HG03521 (cell line): ENCODE data around the gene C10orf71.

Experiments
- ATAC-seq: cut with Tn5 transposase; IDR thresholded peaks from one replicate; pipeline ENCODE4 v1.9.1; 2021; ENCODE audit warnings: mild to moderate bottlenecking, moderate library complexity; ENCODE audit not compliant: unreplicated experiment

The C10orf71 gene

GRCh38 chr10:49313501-49314070 is 14.6 kb downstream of the C10orf71 start:
- no peak for ATAC-seq

- no peak for ATAC-seq
Measured at GRCh38 chr10:49314806-49315205, 15.8 kb downstream of the C10orf71 start.

GRCh38 chr10:49318028-49318427 is 19.1 kb downstream of the C10orf71 start:
- ATAC-seq = no peak

- ATAC-seq = no peak
Measured at GRCh38 chr10:49318755-49319154, 19.8 kb downstream of the C10orf71 start.

GRCh38 chr10:49319206-49319605 is 20.2 kb downstream of the C10orf71 start:
- no peak for ATAC-seq

GRCh38 chr10:49320191-49320590 is 21.2 kb downstream of the C10orf71 start:
- ATAC-seq = no peak

- ATAC-seq = no peak
Measured at GRCh38 chr10:49321021-49321420, 22.1 kb downstream of the C10orf71 start.

- no peak for ATAC-seq
Measured at GRCh38 chr10:49322371-49323170, 23.6 kb downstream of the C10orf71 start.

- no peak for ATAC-seq
Measured at GRCh38 chr10:49323171-49323895, 24.4 kb downstream of the C10orf71 start.

- no peak for ATAC-seq
Measured at GRCh38 chr10:49323896-49324270, 24.9 kb downstream of the C10orf71 start.

GRCh38 chr10:49324711-49325110 is 25.7 kb downstream of the C10orf71 start:
- ATAC-seq = no peak

GRCh38 chr10:49325131-49325915 is 26.4 kb downstream of the C10orf71 start:
- ATAC-seq = no peak

GRCh38 chr10:49325916-49326783 is 27.2 kb downstream of the C10orf71 start:
- no peak for ATAC-seq

GRCh38 chr10:49327036-49327813 is 28.3 kb downstream of the C10orf71 start:
- ATAC-seq = no peak

- no peak for ATAC-seq
Measured at GRCh38 chr10:49328401-49329145, 29.6 kb downstream of the C10orf71 start.

GRCh38 chr10:49329146-49329505 is 30.2 kb downstream of the C10orf71 start:
- ATAC-seq = no peak

- ATAC-seq = no peak
Measured at GRCh38 chr10:49330127-49330665, 31.2 kb downstream of the C10orf71 start.

- ATAC-seq = no peak
Measured at GRCh38 chr10:49331431-49331830, 32.5 kb downstream of the C10orf71 start.

GRCh38 chr10:49332333-49332732 is 33.4 kb downstream of the C10orf71 start:
- no peak for ATAC-seq
